H1 (cell line): Measurements from ENCODE around the gene HDHD2. TPM values are rescaled to one million over a fixed set of nuclear protein-coding genes. Genes with fewer than 3 reads are reported as not detected.

Experiments used
- BCL11A ChIP-seq, 2 experiments: IDR thresholded peaks; one replicate each; pipeline ENCODE4 v1.6.1; 2011; ENCODE audit warnings: low read depth in 2 of 2, low read length in 2 of 2, mild to moderate bottlenecking in 2 of 2
- CBX5 ChIP-seq: fragments of 300-800, 300-1000 bp; sonication (generic); IDR thresholded peaks from 2 replicates; pipeline ENCODE4 v1.7.1; 2016; ENCODE audit warnings: antibody characterized with exemption, low read length, low read depth
- CHD1 ChIP-seq: IDR thresholded peaks from 2 replicates; pipeline ENCODE4 v1.6.1; 2012; ENCODE audit warnings: low read depth, low read length, improper control_type of control experiment
- EGR1 ChIP-seq: IDR thresholded peaks from 2 replicates; pipeline ENCODE4 v1.6.1; 2011; ENCODE audit warnings: low read depth, low read length, borderline replicate concordance
- EP300 ChIP-seq, 2 experiments: IDR thresholded peaks; 1 replicate in 1 of 2; 2 replicates in 1 of 2; pipeline ENCODE4 v1.6.1; 2011 to 2012; ENCODE audit warnings: low read depth in 2 of 2, low read length in 2 of 2, mild to moderate bottlenecking in 2 of 2, borderline replicate concordance in 1 of 2, inconsistent platforms in 1 of 2, moderate library complexity in 1 of 2
- GABPA ChIP-seq: IDR thresholded peaks from 2 replicates; pipeline ENCODE4 v1.6.1; 2011; ENCODE audit warnings: mild to moderate bottlenecking, low read length, moderate library complexity, borderline replicate concordance; ENCODE audit not compliant: insufficient read depth
- GTF2F1 ChIP-seq: IDR thresholded peaks from 2 replicates; pipeline ENCODE4 v1.6.1; 2012; ENCODE audit warnings: low read depth, low read length, improper control_type of control experiment, borderline replicate concordance
- HDAC6 ChIP-seq: IDR thresholded peaks from one replicate; pipeline ENCODE4 v1.7.1; 2012; ENCODE audit warnings: low read depth, mild to moderate bottlenecking, inconsistent platforms, low read length, moderate library complexity
- JUND ChIP-seq: IDR thresholded peaks from 2 replicates; pipeline ENCODE4 v1.6.1; 2011; ENCODE audit warnings: mild to moderate bottlenecking, improper control_type of control experiment, low read length
- POLR2AphosphoS5 ChIP-seq: IDR thresholded peaks from 2 replicates; pipeline ENCODE4 v1.6.1; 2011; ENCODE audit warnings: low read depth, low read length
- RBBP5 ChIP-seq: IDR thresholded peaks from 2 replicates; pipeline ENCODE4 v1.7.1; 2012; ENCODE audit warnings: low read depth, mild to moderate bottlenecking, inconsistent platforms, low read length, moderate library complexity, borderline replicate concordance
- RFX5 ChIP-seq: IDR thresholded peaks from 2 replicates; pipeline ENCODE4 v1.6.1; 2011; ENCODE audit warnings: low read depth, low read length, improper control_type of control experiment, borderline replicate concordance
- RXRA ChIP-seq: IDR thresholded peaks from 2 replicates; pipeline ENCODE4 v1.6.1; 2011; ENCODE audit warnings: low read depth, mild to moderate bottlenecking, low read length, moderate library complexity; ENCODE audit not compliant: insufficient read depth
- SAP30 ChIP-seq: fragments of 300-600 bp; sonication (generic); IDR thresholded peaks from 2 replicates; pipeline ENCODE4 v1.7.1; 2012; ENCODE audit warnings: low read length, moderate library complexity, mild to moderate bottlenecking, inconsistent platforms; ENCODE audit not compliant: insufficient read depth, insufficient replicate concordance
- SIRT6 ChIP-seq: IDR thresholded peaks from one replicate; pipeline ENCODE4 v1.7.1; 2012; ENCODE audit warnings: low read length, inconsistent platforms
- SIX5 ChIP-seq: IDR thresholded peaks from 2 replicates; pipeline ENCODE4 v1.6.1; 2011; ENCODE audit warnings: mild to moderate bottlenecking, low read depth, low read length
- SP1 ChIP-seq: IDR thresholded peaks from 2 replicates; pipeline ENCODE4 v1.6.1; 2011; ENCODE audit warnings: low read depth, low read length
- SP2 ChIP-seq: IDR thresholded peaks from 2 replicates; pipeline ENCODE4 v1.6.1; 2012; ENCODE audit warnings: mild to moderate bottlenecking, low read length, inconsistent platforms
- SP4 ChIP-seq: IDR thresholded peaks from 2 replicates; pipeline ENCODE4 v1.6.1; 2012; ENCODE audit warnings: low read length, inconsistent platforms
- SRF ChIP-seq: IDR thresholded peaks from 2 replicates; pipeline ENCODE4 v1.6.1; 2011; ENCODE audit warnings: mild to moderate bottlenecking, low read depth, low read length, moderate library complexity
- YY1 ChIP-seq: IDR thresholded peaks from 2 replicates; pipeline ENCODE4 v1.6.1; 2011; ENCODE audit warnings: low read depth, mild to moderate bottlenecking, low read length
- polyA plus RNA-seq, 7 experiments: library from polyadenylated mRNA; depleted of rRNA in 3 of 7; stranded (reverse) in 5 of 7; unstranded in 2 of 7; fragments of >200 nt in 5 of 7; fragments of 200-250 nt in 2 of 7; gene quantifications; 1 replicate in 5 of 7; 2 replicates in 1 of 7; 4 replicates in 1 of 7; pipeline versions ENCODE4 v1.2.1 to v1.2.3, GENCODE V29; 2011 to 2013; ENCODE audit warnings: missing spikeins in 2 of 7, mixed read lengths in 2 of 7
- total RNA-seq: library from RNA; stranded (reverse); fragmentation: NEBNext Ultra II Directional; extraction: Animal tissue kit (Norgen Biotek cat#: 25700); gene quantifications from 2 replicates; pipeline ENCODE4 v1.2.1, GENCODE V29; 2021
- TF ChIP-seq, protein P1 (sequence below): IDR thresholded peaks from 2 replicates; pipeline ENCODE4 v1.6.1; 2012; ENCODE audit warnings: low read length, inconsistent platforms
- TF ChIP-seq, protein P2 (sequence below): IDR thresholded peaks from 2 replicates; pipeline ENCODE4 v1.6.1; 2011; ENCODE audit warnings: low read depth, mild to moderate bottlenecking, low read length; ENCODE audit not compliant: insufficient read depth

Gene HDHD2
- total and polyA plus RNA-seq, 2 of the 8 experiments (the other 6 are each of a cell fraction or from before 2014, with no cell fraction given), result 16.7 to 42.7 TPM

DNA sequence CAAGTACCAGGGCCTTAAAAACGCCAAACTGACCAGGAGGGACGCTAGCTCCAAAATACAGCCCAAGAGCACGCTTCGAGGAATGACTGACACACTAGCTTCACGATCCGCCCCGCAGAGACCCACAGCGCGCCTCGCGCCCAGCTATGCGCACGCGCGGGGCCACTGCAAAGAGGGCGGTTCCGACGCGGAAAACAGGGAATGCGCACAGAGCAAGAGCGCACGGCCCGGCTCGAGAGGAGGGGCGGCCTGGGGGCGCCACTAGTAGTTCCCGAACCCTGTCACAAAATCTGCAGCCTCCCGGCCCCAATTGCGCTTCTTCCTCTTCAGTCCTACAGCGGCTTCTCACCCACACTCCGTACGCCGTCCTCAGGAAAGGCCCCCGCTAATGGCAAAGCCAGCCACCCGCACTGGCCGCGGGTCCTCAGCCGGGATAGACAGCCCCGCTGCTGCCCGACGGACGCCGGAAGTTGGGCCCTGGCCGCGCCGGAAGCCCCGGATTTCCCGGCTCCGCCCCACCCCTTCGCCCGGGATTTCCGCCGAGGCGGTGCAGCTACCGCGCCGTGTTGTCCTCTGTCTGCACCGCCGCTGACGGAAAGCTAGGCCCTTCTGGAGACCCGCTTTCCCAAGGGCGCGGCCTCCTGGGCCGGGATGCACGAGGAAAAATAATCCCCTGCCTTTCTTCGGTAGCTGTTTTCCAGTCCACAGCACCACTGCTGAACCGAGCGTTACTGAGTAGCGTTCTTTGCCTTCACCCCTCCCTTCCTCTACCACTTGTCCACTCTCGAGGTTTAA, at the start of gene HDHD2 (continued):
- TF ChIP-seq YY1 (no peak), RFX5 (no peak), GTF2F1 (no peak), SP1 (0 out of 2 replicates have a peak, but pooled peaks have one; percentile 35), SP2 (no peak), SIRT6 (no peak), SP4 (no peak), RBBP5 (peak; percentile 88; the same call in 1 of the 2 replicates), SIX5 (no peak), SRF (no peak), BCL11A (IDR thresholded peaks at IDR 0.05; ENCODE audit: low read depth in 2 of 2, low read length in 2 of 2) (no peak), CHD1 (no peak), HDAC6 (no peak), JUND (no peak), SAP30 (no peak), GABPA (peak; percentile 94), POLR2AphosphoS5 (peak; percentile 74), RXRA (no peak), CBX5 (no peak), EP300 (IDR thresholded peaks at IDR 0.05; ENCODE audit: borderline replicate concordance in 1 of 2, low read depth in 2 of 2, low read length in 2 of 2) (no peak), EGR1 (peak; percentile 0; the same call in 1 of the 2 replicates)
- TF ChIP-seq, protein P1, sequence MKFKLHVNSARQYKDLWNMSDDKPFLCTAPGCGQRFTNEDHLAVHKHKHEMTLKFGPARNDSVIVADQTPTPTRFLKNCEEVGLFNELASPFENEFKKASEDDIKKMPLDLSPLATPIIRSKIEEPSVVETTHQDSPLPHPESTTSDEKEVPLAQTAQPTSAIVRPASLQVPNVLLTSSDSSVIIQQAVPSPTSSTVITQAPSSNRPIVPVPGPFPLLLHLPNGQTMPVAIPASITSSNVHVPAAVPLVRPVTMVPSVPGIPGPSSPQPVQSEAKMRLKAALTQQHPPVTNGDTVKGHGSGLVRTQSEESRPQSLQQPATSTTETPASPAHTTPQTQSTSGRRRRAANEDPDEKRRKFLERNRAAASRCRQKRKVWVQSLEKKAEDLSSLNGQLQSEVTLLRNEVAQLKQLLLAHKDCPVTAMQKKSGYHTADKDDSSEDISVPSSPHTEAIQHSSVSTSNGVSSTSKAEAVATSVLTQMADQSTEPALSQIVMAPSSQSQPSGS, result no peak
- TF ChIP-seq, protein P2, sequence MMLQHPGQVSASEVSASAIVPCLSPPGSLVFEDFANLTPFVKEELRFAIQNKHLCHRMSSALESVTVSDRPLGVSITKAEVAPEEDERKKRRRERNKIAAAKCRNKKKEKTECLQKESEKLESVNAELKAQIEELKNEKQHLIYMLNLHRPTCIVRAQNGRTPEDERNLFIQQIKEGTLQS, result no peak
